ENCODE results near the gene UGT8. TPM values are rescaled to one million over a fixed set of nuclear protein-coding genes. Genes with fewer than 3 reads are reported as not detected.

UGT8 gene
- total RNA-seq, 1 experiment from 2014 or later: 23.1 TPM

DNA sequence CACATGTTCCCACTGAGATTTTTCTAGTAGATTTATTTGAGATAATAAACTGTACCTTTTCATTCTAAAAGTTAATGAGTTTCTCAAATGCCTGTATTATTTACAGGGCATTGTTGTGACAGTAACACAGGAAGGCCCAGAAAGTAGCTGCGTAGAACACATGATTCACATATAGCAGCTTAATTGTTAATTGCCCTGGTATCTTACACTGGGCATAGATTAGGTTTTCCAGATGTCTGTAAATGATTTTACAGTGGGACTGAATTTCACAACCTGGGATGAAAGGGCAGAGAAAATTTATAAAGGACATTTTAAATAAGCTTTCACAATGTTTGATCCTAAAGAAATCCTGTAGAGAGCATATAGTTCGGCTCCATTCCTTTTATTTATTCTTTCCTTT, 27.6 kb downstream of the UGT8 start:
- no TSS peak for BruUV-seq (replicated peaks)
- H3K36me3 Mint-ChIP-seq (ENCODE audit: insufficient read depth, unreplicated experiment): no peaks in the 10 kb centered on the region
- no peak for DNase-seq
- no peak overlapping the region for H3K4me3 Mint-ChIP-seq (ENCODE audit: low read depth, unreplicated experiment)
- TF ChIP-seq, protein P1, sequence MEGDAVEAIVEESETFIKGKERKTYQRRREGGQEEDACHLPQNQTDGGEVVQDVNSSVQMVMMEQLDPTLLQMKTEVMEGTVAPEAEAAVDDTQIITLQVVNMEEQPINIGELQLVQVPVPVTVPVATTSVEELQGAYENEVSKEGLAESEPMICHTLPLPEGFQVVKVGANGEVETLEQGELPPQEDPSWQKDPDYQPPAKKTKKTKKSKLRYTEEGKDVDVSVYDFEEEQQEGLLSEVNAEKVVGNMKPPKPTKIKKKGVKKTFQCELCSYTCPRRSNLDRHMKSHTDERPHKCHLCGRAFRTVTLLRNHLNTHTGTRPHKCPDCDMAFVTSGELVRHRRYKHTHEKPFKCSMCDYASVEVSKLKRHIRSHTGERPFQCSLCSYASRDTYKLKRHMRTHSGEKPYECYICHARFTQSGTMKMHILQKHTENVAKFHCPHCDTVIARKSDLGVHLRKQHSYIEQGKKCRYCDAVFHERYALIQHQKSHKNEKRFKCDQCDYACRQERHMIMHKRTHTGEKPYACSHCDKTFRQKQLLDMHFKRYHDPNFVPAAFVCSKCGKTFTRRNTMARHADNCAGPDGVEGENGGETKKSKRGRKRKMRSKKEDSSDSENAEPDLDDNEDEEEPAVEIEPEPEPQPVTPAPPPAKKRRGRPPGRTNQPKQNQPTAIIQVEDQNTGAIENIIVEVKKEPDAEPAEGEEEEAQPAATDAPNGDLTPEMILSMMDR (IDR thresholded peaks at IDR 0.05; ENCODE audit: unreplicated experiment): no peak
- CTCF ChIA-PET: interaction anchor here (0.5 kb wide), 1 partner anchor 631 kb away, joined by 5 read pairs; no protein-coding TSS in a partner anchor
- H3K27ac Mint-ChIP-seq (ENCODE audit: unreplicated experiment): no peak overlapping the region
- H3K4me1 Mint-ChIP-seq (ENCODE audit: low read depth, unreplicated experiment): no peaks in the 10 kb centered on the region
- no peaks in the 10 kb centered on the region for H3K27me3 Mint-ChIP-seq (ENCODE audit: unreplicated experiment)
- intact Hi-C loops (cut with micrococcal nuclease; ENCODE audit: unreplicated experiment): no loop called here
- H3K9me3 Mint-ChIP-seq (ENCODE audit: low read depth, unreplicated experiment): no peaks in the 10 kb centered on the region

DNA sequence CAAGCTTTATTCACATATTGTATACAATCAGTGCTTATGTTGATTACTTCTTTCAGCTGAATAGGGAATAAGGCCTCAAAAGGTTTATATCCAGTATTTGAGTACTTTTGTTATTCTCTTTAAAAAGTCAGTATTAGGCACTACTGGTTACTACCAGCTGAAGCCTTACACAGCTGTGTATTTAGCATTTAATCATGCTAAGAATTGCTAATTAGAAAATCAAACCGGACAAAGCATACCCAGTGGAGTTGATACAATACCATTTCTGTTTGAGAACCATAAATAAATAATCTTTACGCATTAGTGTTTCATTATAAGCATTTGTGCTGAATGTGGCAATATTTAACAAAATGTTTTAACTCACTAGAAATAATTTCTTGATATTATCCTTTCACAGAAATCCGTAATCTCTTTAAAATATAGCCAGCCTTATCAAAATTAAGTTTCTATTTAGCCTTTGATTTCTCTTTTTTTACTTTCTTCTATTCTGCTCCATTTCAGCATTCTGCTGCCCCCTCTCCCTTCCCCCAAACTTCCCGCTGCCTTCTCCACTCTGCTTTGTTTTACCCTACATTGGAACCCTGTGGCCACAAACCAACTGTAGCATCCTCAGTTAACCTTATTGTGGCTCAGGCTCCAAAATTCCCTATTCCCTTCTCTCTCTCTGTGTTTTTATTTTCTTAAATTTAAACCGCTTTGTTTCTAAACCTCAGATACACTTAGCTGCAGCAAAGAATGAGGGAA, 37.8 kb downstream of the UGT8 start:
- TF ChIP-seq, protein P1 (IDR thresholded peaks at IDR 0.05; ENCODE audit: unreplicated experiment): no peak
- Mint-ChIP-seq H3K4me1 (ENCODE audit: low read depth, unreplicated experiment) (no peaks in the 10 kb centered on the region), H3K4me3 (ENCODE audit: low read depth, unreplicated experiment) (no peak overlapping the region), H3K27ac (ENCODE audit: unreplicated experiment) (no peak overlapping the region), H3K27me3 (ENCODE audit: unreplicated experiment) (no peaks in the 10 kb centered on the region), H3K9me3 (ENCODE audit: low read depth, unreplicated experiment) (no peaks in the 10 kb centered on the region), H3K36me3 (ENCODE audit: insufficient read depth, unreplicated experiment) (no peaks in the 10 kb centered on the region)
- no TSS peak for BruUV-seq (replicated peaks)
- no peak for DNase-seq
- intact Hi-C loops (cut with micrococcal nuclease; ENCODE audit: unreplicated experiment): no loop called here
- CTCF ChIA-PET: interaction anchor here (0.5 kb wide), 1 partner anchor 127 kb away, joined by 5 read pairs; no protein-coding TSS in a partner anchor

DNA sequence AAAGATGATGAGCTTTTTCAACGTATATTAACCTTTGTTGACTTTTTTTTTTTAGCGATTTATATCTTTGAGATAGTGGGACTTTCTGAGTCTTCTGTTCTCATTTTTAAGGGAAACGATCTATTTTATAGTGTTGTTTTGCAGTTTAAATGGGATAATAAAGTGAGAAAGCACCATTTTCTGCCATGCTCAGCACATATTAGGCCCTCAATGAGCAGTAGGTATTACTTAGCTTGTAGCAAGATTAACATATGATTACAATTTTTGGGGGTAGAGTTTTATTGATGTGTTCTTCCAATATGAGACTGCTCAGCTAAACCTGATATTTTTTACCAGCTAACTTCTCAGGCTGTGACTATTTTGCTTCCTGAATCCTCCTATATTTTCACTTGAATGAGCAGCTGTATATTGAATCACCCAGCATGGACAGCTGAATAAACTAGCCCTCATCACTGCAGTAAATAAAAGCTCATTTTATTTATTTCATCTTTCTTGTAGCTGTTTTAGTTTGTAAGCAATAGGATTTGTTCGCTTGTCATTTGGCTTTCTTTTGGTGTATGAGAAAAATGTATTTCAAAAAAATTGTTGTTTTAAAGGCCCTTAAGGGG, 43.7 kb downstream of the UGT8 start:
- Mint-ChIP-seq H3K9me3 (ENCODE audit: low read depth, unreplicated experiment) (no peaks in the 10 kb centered on the region), H3K4me1 (ENCODE audit: low read depth, unreplicated experiment) (no peaks in the 10 kb centered on the region), H3K27me3 (ENCODE audit: unreplicated experiment) (no peaks in the 10 kb centered on the region), H3K36me3 (ENCODE audit: insufficient read depth, unreplicated experiment) (no peaks in the 10 kb centered on the region), H3K4me3 (ENCODE audit: low read depth, unreplicated experiment) (no peak overlapping the region), H3K27ac (ENCODE audit: unreplicated experiment) (no peak overlapping the region)
- no peak for DNase-seq
- intact Hi-C loops (cut with micrococcal nuclease; ENCODE audit: unreplicated experiment): no loop called here
- CTCF ChIA-PET: no interaction called here
- TF ChIP-seq, protein P1 (IDR thresholded peaks at IDR 0.05; ENCODE audit: unreplicated experiment): no peak
- no TSS peak for BruUV-seq (replicated peaks)

DNA sequence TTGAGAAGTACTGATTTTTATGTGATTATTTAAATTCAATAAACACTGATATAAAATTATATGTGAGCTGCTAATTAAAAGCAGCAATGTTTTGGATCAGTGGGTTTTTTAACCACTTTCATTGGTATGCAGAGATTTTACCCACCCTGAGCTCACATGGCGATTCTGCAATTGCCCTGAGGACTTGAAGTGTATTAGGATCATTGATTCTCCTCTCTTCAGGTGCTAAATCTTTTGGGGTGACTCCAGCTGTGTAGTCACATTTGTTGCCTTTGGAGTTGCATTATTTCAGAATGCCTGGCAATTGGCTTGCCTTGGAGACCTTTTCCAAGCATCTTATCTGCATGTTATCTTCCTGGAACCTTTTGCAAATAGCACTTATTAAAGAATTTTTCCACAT, 51.3 kb downstream of the UGT8 start:
- intact Hi-C loops (cut with micrococcal nuclease; ENCODE audit: unreplicated experiment): no loop called here
- Mint-ChIP-seq H3K4me1 (ENCODE audit: low read depth, unreplicated experiment) (peaks cover 10% of the 10 kb centered on the region), H3K4me3 (ENCODE audit: low read depth, unreplicated experiment) (no peak overlapping the region), H3K9me3 (ENCODE audit: low read depth, unreplicated experiment) (no peaks in the 10 kb centered on the region), H3K27me3 (ENCODE audit: unreplicated experiment) (no peaks in the 10 kb centered on the region), H3K27ac (ENCODE audit: unreplicated experiment) (no peak overlapping the region), H3K36me3 (ENCODE audit: insufficient read depth, unreplicated experiment) (no peaks in the 10 kb centered on the region)
- CTCF ChIA-PET: no interaction called here
- no peak for DNase-seq
- BruUV-seq (replicated peaks): no TSS peak
- TF ChIP-seq, protein P1 (IDR thresholded peaks at IDR 0.05; ENCODE audit: unreplicated experiment): no peak

Data from Calu3 (cell line).